Stimulated activated CD4-positive, alpha-beta T cell treated with anti-CD3 and anti-CD28 coated beads, Interleukin-12 subunit alpha, Interleukin-12 subunit beta, amount 100 ng/mL, for 48 hours (primary cell): Measurements from ENCODE around the gene ADGRA3.

Source experiments
- DNase-seq, 3 donors: peaks; one replicate each; pipeline ENCODE4 v3.0.0-alpha.2; 2020; ENCODE audit warnings: low read depth in 2 of 3, low spot score in 1 of 3

Gene ADGRA3

GRCh38 chr4:22454216-22454838, 61.5 kb downstream of the ADGRA3 start:
- no peak for DNase-seq

- DNase-seq, result no peak
These were observed 71.1 kb downstream of the ADGRA3 start for GRCh38 chr4:22444813-22445212.

- DNase-seq, result no peak
These were observed 72.9 kb downstream of the ADGRA3 start for GRCh38 chr4:22442956-22443355.

DNA sequence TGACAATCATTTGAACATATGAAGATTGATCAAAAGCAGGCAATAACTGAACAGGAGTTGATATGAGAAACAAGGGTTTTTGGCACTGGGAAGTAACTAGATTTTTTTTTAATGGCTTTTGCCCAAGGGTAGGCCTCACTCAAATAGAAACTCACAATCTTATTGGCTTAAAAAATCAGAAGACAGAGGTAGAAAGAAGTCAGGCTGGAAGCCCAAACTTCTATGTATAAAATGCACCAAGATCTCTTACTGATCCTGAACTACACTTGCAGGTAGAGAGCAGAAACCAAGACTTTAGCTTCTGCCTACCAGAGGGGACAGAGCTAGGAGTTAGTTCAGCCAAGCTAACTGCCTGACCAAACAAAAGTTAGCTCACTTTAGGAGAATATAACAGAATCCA, 74.9 kb downstream of the ADGRA3 start:
- no peak for DNase-seq

DNA sequence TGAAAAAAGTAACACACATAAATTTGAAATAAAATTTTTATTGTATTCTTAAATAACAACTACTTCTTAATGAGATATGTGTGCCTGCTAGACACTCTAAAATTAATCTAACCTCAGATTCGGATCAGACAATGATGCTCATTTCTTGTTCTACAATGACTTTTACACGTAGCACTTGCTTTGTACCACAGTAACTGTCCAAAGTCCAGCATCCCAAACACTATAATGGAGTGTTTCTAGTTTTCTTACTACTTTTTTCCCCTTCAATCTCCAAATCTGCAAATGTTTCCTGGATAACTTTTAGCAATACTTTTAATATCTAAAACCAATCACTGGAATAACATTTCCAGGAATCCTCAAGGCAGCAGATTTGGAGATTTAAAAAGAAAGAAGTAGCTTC, 75.9 kb downstream of the ADGRA3 start:
- DNase-seq, result no peak

DNA sequence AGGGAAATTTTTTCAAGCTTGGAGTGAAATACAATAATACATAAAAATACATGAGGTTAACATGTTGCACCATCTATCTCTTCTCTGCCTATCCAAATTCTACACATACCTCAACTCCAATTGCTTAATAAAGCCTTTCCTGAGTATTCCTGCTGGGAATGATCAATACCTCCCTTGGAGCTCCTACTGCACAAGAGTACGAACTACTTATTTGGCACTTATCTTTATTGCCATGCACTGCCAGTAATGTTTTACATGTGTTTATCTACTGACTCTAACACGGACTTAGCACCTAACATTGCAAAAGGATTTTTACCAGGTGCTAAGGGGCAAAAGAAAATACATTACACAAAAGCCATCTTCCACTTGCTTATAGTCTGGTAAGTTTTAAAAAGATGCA, 80.2 kb downstream of the ADGRA3 start:
- DNase-seq, result no peak

DNA sequence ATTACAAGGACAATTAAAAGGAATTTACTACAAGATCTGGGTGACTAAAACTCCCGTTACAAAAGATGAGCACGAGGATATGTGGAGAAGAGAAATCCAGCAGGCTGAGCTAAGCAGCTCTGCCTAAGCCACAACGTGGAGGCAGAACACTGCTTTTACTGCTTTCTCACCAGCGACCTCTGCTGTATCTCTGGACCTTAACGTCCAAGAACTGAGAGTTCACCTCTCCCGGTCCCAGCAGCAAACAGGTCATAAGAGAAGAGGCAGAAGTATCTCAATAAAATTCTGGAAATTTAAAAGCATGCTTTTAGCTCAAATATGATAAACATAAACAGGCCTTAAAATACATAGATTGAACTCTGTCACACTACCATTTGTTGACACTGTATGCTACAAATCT, 81.0 kb downstream of the ADGRA3 start:
- DNase-seq, result no peak

DNA sequence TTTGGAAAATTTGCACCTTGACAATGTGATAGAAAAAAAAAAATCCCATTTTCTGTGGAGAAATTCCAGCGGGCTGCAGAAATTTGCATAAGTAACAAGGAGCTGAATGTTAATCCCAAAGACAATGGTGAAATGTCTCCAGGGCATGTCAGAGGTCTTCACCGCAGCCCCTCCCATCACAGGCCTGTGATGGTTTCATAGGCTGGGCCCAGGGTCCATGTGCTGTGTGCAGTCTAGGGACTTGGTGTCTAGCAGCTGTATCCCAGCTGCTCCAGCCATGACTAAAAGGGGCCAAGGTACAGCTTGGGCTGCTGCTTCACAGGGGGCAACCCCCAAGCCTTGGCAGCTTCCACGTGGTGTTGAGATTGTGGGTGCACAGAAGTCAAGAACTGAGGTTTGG, 85.2 kb downstream of the ADGRA3 start:
- no peak for DNase-seq

DNA sequence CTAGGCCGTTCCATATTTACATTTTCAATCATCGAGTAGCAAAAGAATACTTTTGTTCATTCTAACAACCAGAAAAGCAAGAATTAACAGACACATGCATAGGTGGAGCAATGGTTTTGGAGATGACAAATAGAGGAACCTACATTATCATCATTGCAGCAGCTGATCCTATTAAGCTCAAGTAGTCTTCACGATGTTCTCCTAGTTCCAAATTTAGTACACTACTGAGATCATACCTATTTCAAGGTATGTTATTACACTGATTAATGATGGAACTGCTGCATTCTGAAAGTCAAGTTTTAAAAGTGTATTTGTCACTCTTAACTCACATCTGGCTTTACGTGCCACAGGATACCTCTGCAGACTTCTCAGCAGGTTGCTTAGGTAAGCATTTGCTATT, 87.4 kb downstream of the ADGRA3 start:
- DNase-seq, result no peak

GRCh38 chr4:22427675-22428074, 88.2 kb downstream of the ADGRA3 start:
- DNase-seq, result no peak

- no peak for DNase-seq
These were observed 95.6 kb downstream of the ADGRA3 start for GRCh38 chr4:22420291-22420690.

- no peak for DNase-seq
These were observed 98.5 kb downstream of the ADGRA3 start for GRCh38 chr4:22417408-22417807.

DNA sequence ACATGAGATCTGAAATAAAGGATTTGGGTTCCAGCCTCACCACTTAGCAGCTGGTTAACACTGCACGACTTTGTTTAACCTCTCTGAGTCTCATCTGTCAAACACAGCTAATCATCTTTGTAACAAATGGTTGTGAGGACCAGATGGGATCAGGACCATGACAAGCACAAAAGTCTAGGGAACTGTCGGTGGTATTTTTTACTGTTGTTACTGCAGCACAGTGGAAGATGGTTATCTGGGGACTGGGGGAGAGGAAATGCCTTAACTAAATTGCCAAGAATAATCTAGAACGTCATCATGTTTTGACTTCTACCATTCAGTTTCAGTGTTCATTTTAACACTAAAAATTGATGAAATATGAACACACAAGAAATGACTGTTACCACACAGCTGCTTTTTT, 99.5 kb downstream of the ADGRA3 start:
- no peak for DNase-seq

GRCh38 chr4:22414833-22415232, 101.0 kb downstream of the ADGRA3 start:
- DNase-seq, result no peak

DNA sequence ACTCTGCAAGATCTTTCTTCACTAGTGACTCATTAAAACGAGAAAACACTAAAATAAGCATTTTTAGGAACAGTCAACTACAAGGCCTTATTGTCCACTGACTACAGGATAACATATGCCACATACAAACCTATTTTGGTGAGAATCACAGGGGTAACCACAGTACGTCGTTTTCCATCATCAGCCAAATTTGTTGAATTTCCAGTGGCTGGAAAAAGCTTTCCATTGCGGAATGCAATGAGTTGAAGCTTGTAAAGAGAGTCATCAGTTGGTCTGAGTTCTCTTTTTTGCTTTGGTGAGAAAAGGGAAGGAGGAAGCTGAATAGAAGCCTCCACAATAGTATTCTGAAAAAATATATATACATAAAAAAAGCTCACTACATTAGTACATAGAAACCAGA, 102.4 kb downstream of the ADGRA3 start:
- no peak for DNase-seq

- no peak for DNase-seq
These were observed 103.9 kb downstream of the ADGRA3 start for GRCh38 chr4:22412013-22412412.

- no peak for DNase-seq
These were observed 105.1 kb downstream of the ADGRA3 start for GRCh38 chr4:22410645-22411247.

GRCh38 chr4:22408474-22408873, 107.4 kb downstream of the ADGRA3 start:
- DNase-seq, result no peak

GRCh38 chr4:22407361-22407760, 108.5 kb downstream of the ADGRA3 start:
- no peak for DNase-seq

GRCh38 chr4:22398671-22399070, 117.2 kb downstream of the ADGRA3 start:
- DNase-seq, result no peak

GRCh38 chr4:22391551-22391950, 124.3 kb downstream of the ADGRA3 start:
- no peak for DNase-seq

GRCh38 chr4:22389240-22389870, 126.5 kb downstream of the ADGRA3 start:
- peak; percentile 3 to 14 (median 10) for DNase-seq

DNA sequence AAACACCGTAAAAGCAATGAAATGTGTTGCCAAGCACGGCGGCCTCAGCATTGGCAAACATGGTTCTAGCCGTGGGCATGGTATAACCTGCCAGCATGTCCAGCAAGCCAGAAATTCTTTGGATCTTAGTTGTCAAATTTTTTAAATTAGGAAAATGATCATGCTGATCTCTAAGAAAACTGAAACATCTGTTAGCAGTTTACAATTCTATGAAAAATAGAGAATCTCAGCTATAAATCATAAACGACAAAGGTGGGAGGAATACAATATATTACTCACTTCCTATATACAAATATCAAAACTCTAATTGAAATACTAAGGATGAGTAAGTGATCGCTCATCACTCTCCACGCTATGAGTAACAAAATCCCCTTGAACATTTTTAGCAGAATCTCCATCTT, 130.3 kb downstream of the ADGRA3 start:
- peak in 1 of 3 donors; percentile 2 for DNase-seq
